HCT116 (cell line): ENCODE measurements around the gene FIBCD1. TPM values are rescaled to one million over a fixed set of nuclear protein-coding genes. Genes with fewer than 3 reads are reported as not detected.

ENCODE experiments used
- ATAC-seq: fragments of 200-7000 bp; cut with Tn5 transposase; 2 replicates; pipeline ENCODE4 v1.9.1; 2020; ENCODE audit warnings: mild to moderate bottlenecking, moderate library complexity
- BruUV-seq: library from RNA; stranded (reverse); fragments of 400-500 nt; replicated peaks from 2 replicates; lab custom pipeline; 2021; lab: Mats Ljungman, UMichigan
- CTCF ChIA-PET: fragments of 300-600 bp; sonication (Branson Sonifier 250); formaldehyde crosslinking; loops from one replicate; lab custom pipeline; 2021; ENCODE audit warnings: antibody characterized with exemption; lab: Charles Lee
- POLR2A ChIA-PET: fragments of 300-600, 350-600 bp; sonication (Branson Sonifier 250); formaldehyde crosslinking; loops from one replicate; lab custom pipeline; 2021; ENCODE audit warnings: antibody characterized with exemption; lab: Charles Lee
- RAD21 ChIA-PET, 2 experiments: fragments of 300-600 bp; sonication (Branson Sonifier 250); formaldehyde crosslinking; loops; one replicate each; lab custom pipeline; 2023; ENCODE audit warnings: low total read pairs in 2 of 2; ENCODE audit not compliant: uncharacterized antibody in 2 of 2, unreplicated experiment in 2 of 2, low non-redundant PET in 1 of 2; lab: Charles Lee
- DNase-seq: peaks from one replicate; pipeline ENCODE4 v3.0.0-alpha.2; 2010; ENCODE audit warnings: low read depth, low spot score
- H2AFZ ChIP-seq: fragments of 200-600 bp; shearing (Covaris generic), sonication (generic); 2 replicates; pipeline ENCODE4 v1.6.1; 2017; ENCODE audit warnings: low read depth, mixed run types, mixed read lengths, antibody characterized with exemption, low read length; ENCODE audit not compliant: poor library complexity, severe bottlenecking
- H3K27ac ChIP-seq: 2 replicates; pipeline ENCODE4 v1.5.1; 2012; ENCODE audit warnings: low read depth, low read length
- H3K27me3 ChIP-seq: fragments of 200-600 bp; sonication (generic); 2 replicates; pipeline ENCODE4 v1.6.1; 2016; ENCODE audit warnings: mixed run types, low read length, mixed read lengths; ENCODE audit not compliant: insufficient read depth
- H3K36me3 ChIP-seq, 2 experiments: fragments of 200-500 bp in 1 of 2; fragments of 200-600 bp in 1 of 2; sonication (Bioruptor generic) in 1 of 2; sonication (generic) in 1 of 2; 2 replicates each; pipeline versions ENCODE4 v1.5.1 to v1.6.1; 2014 to 2016; ENCODE audit warnings: low read length in 2 of 2, inconsistent platforms in 1 of 2, mixed read lengths in 1 of 2, mixed run types in 1 of 2; ENCODE audit not compliant: insufficient read depth in 2 of 2, control insufficient read depth in 1 of 2
- H3K4me1 ChIP-seq, 2 experiments: fragments of 200-600 bp in 1 of 2; sonication (generic) in 1 of 2; 2 replicates each; pipeline versions ENCODE4 v1.5.1 to v1.6.1; 2012 to 2017; ENCODE audit warnings: low read length in 2 of 2, inconsistent platforms in 1 of 2, mild to moderate bottlenecking in 1 of 2, mixed read lengths in 1 of 2, mixed run types in 1 of 2, moderate library complexity in 1 of 2; ENCODE audit not compliant: insufficient read depth in 2 of 2, control insufficient read depth in 1 of 2
- H3K4me2 ChIP-seq: fragments of 200-600 bp; sonication (generic); 2 replicates; pipeline ENCODE4 v1.6.1; 2017; ENCODE audit warnings: mixed run types, low read length, mixed read lengths
- H3K4me3 ChIP-seq, 2 experiments: fragments of 200-600 bp in 1 of 2; sonication (generic) in 1 of 2; replicated peaks in 1 of 2; 2 replicates each; pipeline ENCODE4 v1.5.1; 2011 to 2016; ENCODE audit warnings: low read length in 2 of 2, control low read depth in 1 of 2, low read depth in 1 of 2, mild to moderate bottlenecking in 1 of 2, mixed read lengths in 1 of 2, mixed run types in 1 of 2
- H3K79me2 ChIP-seq: fragments of 200-600 bp; sonication (generic); 2 replicates; pipeline ENCODE4 v1.6.1; 2017; ENCODE audit warnings: mild to moderate bottlenecking, mixed run types, low read length, moderate library complexity, mixed read lengths; ENCODE audit not compliant: insufficient read depth
- H3K9ac ChIP-seq: fragments of 200-600 bp; sonication (generic); 2 replicates; pipeline ENCODE4 v1.6.1; 2016; ENCODE audit warnings: low read length, mixed read lengths
- H3K9me2 ChIP-seq: fragments of 200-600 bp; sonication (generic), shearing (Covaris generic); 2 replicates; pipeline ENCODE4 v1.6.1; 2017; ENCODE audit warnings: mixed run types, mild to moderate bottlenecking, moderate library complexity; ENCODE audit not compliant: insufficient read depth
- H3K9me3 ChIP-seq, 2 experiments: fragments of 200-500 bp in 1 of 2; fragments of 200-600 bp in 1 of 2; sonication (Bioruptor generic) in 1 of 2; sonication (generic) in 1 of 2; 2 replicates each; pipeline ENCODE4 v1.6.1; 2014 to 2017; ENCODE audit warnings: low read length in 2 of 2, mixed read lengths in 2 of 2, inconsistent platforms in 1 of 2, low read depth in 1 of 2, mild to moderate bottlenecking in 1 of 2, mixed run types in 1 of 2, moderate library complexity in 1 of 2; ENCODE audit not compliant: control insufficient read depth in 1 of 2, insufficient read depth in 1 of 2
- H4K20me1 ChIP-seq: fragments of 200-600 bp; sonication (generic), shearing (Covaris generic); 2 replicates; pipeline ENCODE4 v1.6.1; 2017; ENCODE audit warnings: mixed run types, mild to moderate bottlenecking, moderate library complexity; ENCODE audit not compliant: insufficient read depth
- CBX3 ChIP-seq: IDR thresholded peaks from 2 replicates; pipeline ENCODE4 v1.6.1; 2012; ENCODE audit warnings: low read depth
- JUND ChIP-seq: IDR thresholded peaks from 2 replicates; pipeline ENCODE4 v1.6.1; 2012
- YY1 ChIP-seq: IDR thresholded peaks from 2 replicates; pipeline ENCODE4 v1.6.1; 2011; ENCODE audit warnings: low read length, low read depth, moderate library complexity, mild to moderate bottlenecking; ENCODE audit not compliant: insufficient replicate concordance; ENCODE audit errors: extremely low read depth
- ZFX ChIP-seq: fragments of 450-650 bp; IDR thresholded peaks from 2 replicates; pipeline ENCODE4 v1.6.1; 2017
- intact Hi-C: fragments of 100-400 bp; cut with micrococcal nuclease; formaldehyde crosslinking; loops from 2 replicates; pipeline ENCODE4 v1.10.0; 2022
- total RNA-seq: library from RNA; stranded (reverse); gene quantifications from one replicate; pipeline ENCODE4 v1.2.1, GENCODE V29; 2021; ENCODE audit not compliant: unreplicated experiment
- TF ChIP-seq, protein P1 (sequence below), 3 experiments: fragments of 200-600 bp in 1 of 3; sonication (generic) in 1 of 3; IDR thresholded peaks in 2 of 3; conservative IDR thresholded peaks in 1 of 3; 2 replicates each; pipeline ENCODE4 v1.5.1; 2012 to 2017; ENCODE audit warnings: low read depth in 2 of 3, low read length in 2 of 3, antibody characterized with exemption in 1 of 3, borderline replicate concordance in 1 of 3, control low read depth in 1 of 3, mild to moderate bottlenecking in 1 of 3, mixed read lengths in 1 of 3, mixed run types in 1 of 3, moderate library complexity in 1 of 3; ENCODE audit not compliant: insufficient read depth in 1 of 3

Gene FIBCD1
- total RNA-seq, 1 experiment from 2014 or later = 26.1 TPM

DNA sequence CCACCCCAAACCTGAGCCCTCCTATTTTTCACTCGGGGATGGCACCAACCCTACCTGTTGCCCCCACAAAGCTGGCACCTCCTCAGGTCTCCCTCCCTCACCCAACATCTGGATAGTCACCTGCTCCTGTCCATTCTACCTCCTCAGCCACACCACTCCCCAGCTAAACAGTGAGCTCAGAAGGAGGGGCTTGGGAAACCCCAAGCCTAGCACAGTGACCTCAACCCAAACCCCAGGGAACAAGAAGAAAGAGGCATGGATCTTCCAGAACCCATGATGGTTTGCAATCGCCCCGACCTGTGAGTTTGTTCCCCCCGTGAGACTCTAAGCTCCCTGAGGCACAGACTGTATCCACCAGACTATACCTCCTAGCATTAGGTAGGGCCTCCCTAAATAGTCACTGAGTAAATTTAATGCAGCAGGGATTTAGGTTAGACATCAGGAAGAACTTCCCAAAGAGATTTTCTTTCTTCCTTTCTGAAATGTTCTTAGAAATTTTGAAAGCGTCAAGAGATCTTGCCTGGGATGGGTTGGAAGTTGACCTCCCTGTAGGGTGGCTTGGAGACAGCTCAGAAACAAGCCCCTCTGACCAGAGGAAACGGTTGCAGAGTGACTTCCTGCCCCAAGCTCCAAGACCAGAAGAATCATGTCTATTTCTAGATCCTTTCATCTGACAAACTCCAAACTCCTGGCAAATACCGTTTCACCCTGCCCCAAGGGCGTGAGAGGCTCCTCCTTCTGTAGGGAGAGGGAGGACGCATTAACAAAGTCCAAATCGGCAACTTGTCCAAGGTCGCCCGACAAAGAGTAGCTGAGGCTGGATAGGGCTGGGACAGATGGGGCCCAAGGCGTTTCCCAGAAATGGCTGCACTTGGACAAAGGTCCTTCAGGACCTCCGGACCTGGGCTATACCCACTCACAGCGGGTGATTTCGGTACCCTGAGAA is 4.1 kb downstream of the FIBCD1 start:
- no peak overlapping the region for H3K27ac ChIP-seq
- POLR2A ChIA-PET = interaction anchor here (1.3 kb wide), 1 partner anchor 17 kb away, joined by 3 read pairs; no protein-coding TSS in a partner anchor
- TF ChIP-seq, protein P1, sequence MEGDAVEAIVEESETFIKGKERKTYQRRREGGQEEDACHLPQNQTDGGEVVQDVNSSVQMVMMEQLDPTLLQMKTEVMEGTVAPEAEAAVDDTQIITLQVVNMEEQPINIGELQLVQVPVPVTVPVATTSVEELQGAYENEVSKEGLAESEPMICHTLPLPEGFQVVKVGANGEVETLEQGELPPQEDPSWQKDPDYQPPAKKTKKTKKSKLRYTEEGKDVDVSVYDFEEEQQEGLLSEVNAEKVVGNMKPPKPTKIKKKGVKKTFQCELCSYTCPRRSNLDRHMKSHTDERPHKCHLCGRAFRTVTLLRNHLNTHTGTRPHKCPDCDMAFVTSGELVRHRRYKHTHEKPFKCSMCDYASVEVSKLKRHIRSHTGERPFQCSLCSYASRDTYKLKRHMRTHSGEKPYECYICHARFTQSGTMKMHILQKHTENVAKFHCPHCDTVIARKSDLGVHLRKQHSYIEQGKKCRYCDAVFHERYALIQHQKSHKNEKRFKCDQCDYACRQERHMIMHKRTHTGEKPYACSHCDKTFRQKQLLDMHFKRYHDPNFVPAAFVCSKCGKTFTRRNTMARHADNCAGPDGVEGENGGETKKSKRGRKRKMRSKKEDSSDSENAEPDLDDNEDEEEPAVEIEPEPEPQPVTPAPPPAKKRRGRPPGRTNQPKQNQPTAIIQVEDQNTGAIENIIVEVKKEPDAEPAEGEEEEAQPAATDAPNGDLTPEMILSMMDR (IDR thresholded peaks at IDR 0.05 in 2 of 3, conservative IDR thresholded peaks at IDR 0.05 in 1 of 3; ENCODE audit: borderline replicate concordance in 1 of 3, insufficient read depth in 1 of 3, low read depth in 2 of 3, low read length in 2 of 3) = no peak
- TF ChIP-seq ZFX (no peak), CBX3 (no peak), JUND (no peak), YY1 (no peak)
- H3K9me3 ChIP-seq = no peaks in the 10 kb centered on the region
- no peaks in the 10 kb centered on the region for H4K20me1 ChIP-seq
- H3K4me3 ChIP-seq = no peak overlapping the region
- no peak overlapping the region for H3K4me2 ChIP-seq
- BruUV-seq = no TSS peak
- ATAC-seq (no peak), DNase-seq (no peak)
- H3K9ac ChIP-seq = no peak overlapping the region
- intact Hi-C loops = no loop called here
- H3K79me2 ChIP-seq = no peaks in the 10 kb centered on the region
- no peaks in the 10 kb centered on the region for H3K36me3 ChIP-seq
- no peaks in the 10 kb centered on the region for H3K9me2 ChIP-seq
- no peaks in the 10 kb centered on the region for H3K27me3 ChIP-seq
- RAD21 ChIA-PET = no interaction called here
- CTCF ChIA-PET = interaction anchor here (1.0 kb wide), 1 partner anchor 63 kb away, joined by 3 read pairs; no protein-coding TSS in a partner anchor
- H2AFZ ChIP-seq = no peak overlapping the region
- peaks cover 27 to 42% of the 10 kb centered on the region in 2 experiments for H3K4me1 ChIP-seq
